Measurements from ENCODE around the gene FKBP2. TPM values are rescaled to one million over a fixed set of nuclear protein-coding genes. Genes with fewer than 3 reads are reported as not detected.
A peak's percentile ranks its signal among the peaks of the same experiment; 100 is the strongest.

FKBP2 gene
- total and polyA plus RNA-seq, 8 donors: 37.8 to 344 (median 53.3) TPM

GRCh38 chr11:64266339-64266738 lies 25.4 kb downstream of the FKBP2 start:
- intact Hi-C loops (cut with DNase I): no loop called here
- Histone ChIP-seq H3K9me3 (no peaks in the 10 kb centered on the region), H3K4me3 (no peak overlapping the region), H3K4me1 (peaks cover 0 to 12% (median 5%) of the 10 kb centered on the region in 3 donors), H3K27me3 (no peaks in the 10 kb centered on the region), H3K27ac (no peak overlapping the region), H3K36me3 (no peaks in the 10 kb centered on the region)
- no peak for ATAC-seq
- 86% methylated on average over 15 of the region's 15 CpGs for WGBS, 2 donors
- DNase-seq: peak in 3 of 6 donors; percentile 55 to 74 (median 64)
- FAIRE-seq: no peak
- TF ChIP-seq, protein P1, sequence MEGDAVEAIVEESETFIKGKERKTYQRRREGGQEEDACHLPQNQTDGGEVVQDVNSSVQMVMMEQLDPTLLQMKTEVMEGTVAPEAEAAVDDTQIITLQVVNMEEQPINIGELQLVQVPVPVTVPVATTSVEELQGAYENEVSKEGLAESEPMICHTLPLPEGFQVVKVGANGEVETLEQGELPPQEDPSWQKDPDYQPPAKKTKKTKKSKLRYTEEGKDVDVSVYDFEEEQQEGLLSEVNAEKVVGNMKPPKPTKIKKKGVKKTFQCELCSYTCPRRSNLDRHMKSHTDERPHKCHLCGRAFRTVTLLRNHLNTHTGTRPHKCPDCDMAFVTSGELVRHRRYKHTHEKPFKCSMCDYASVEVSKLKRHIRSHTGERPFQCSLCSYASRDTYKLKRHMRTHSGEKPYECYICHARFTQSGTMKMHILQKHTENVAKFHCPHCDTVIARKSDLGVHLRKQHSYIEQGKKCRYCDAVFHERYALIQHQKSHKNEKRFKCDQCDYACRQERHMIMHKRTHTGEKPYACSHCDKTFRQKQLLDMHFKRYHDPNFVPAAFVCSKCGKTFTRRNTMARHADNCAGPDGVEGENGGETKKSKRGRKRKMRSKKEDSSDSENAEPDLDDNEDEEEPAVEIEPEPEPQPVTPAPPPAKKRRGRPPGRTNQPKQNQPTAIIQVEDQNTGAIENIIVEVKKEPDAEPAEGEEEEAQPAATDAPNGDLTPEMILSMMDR (IDR thresholded peaks at IDR 0.05): no peak

DNA sequence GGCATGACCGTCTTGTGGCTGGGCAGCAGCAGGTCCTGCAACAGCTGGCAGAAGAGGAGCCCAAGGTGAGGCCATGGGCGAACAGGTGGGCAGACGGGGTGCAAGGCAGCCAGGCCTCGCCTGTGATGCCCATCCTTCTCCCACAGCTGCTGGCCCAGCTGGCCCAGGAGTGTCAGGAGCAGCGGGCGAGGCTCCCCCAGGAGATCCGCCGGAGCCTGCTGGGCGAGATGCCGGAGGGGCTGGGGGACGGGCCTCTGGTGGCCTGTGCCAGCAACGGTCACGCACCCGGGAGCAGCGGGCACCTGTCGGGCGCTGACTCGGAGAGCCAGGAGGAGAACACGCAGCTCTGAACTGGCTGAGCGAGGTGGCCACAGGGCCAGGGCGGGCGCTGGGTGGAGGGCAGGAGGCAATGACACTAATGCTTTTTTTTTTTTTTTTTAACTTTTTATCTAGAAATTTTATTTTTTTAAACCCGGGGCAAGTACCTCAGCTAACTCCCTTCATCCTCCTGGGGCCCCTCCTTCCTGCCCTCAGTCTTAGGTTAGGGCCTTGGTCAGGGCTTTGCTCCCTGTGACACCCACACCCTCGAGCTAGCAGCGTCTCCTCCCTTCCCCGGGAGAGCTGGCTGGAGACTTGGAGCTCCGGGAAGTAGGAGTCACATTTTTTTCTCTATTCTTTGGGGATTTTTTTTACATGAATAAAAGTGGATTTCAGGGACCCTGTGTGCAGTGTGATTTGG lies 26.5 kb downstream of the FKBP2 start:
- intact Hi-C loops (cut with DNase I): no loop called here
- Histone ChIP-seq H3K27ac (peak overlapping the region in 3 of 4 donors; percentile 95 to 96 (median 96)), H3K36me3 (no peaks in the 10 kb centered on the region), H3K4me1 (peaks cover 0 to 12% (median 5%) of the 10 kb centered on the region in 3 donors), H3K4me3 (no peak overlapping the region), H3K9me3 (no peaks in the 10 kb centered on the region), H3K27me3 (no peaks in the 10 kb centered on the region)
- FAIRE-seq: no peak
- TF ChIP-seq, protein P1 (IDR thresholded peaks at IDR 0.05): no peak
- WGBS, 2 donors: 88 to 90% methylated on average over 27 of the region's 27 CpGs
- no peak for ATAC-seq
- DNase-seq: peak in 3 of 6 donors; percentile 64 to 82 (median 65)

DNA sequence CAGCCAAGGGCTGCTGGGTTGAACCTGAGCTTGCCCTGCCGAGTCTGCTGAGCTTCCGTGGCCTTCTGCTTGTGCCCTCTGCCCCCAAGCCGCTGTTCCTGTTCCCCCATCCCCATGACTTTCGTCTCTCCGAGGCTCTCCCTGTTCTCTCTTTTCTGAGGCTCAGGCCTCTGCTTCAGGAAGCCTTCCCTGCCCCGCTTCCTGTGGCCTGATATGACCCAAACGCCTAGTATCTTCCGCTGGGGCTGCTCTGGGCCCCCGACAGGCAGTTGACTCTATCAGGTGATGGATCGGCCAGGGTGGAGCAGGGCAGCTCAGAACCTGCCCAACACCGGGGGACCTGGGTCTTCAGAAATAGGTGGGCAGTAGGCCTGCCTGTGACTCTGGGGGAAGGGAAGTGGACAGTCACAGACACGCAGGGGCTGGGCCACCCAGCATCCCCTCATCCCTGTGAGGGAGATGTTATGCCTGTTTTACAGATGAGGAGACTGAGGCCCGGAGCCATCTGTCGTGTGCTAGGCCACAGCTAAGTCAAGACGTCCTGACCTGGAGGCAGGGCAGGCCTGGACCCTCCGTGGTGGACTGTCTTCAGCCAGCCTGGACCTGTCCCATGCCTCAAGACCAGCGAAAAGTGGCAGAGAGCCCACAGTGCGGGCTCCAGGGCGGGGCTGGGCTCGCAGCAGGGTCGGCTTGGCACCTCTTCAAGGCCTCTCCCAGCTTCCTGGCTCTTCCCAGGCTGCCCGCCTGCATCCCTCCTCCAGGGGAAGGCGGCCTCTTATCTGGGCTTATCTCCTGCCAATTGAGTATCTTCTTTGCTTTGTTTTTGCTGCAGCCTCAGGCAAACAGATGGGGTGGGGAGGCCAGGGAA lies 27.4 kb downstream of the FKBP2 start:
- Histone ChIP-seq H3K27me3 (no peaks in the 10 kb centered on the region), H3K4me3 (peak overlapping the region in 3 of 4 donors; percentile 43 to 73 (median 63)), H3K9me3 (no peaks in the 10 kb centered on the region), H3K4me1 (peaks cover 0 to 14% (median 10%) of the 10 kb centered on the region in 3 donors), H3K36me3 (no peaks in the 10 kb centered on the region), H3K27ac (peak overlapping the region; percentile 87 to 96 (median 96))
- FAIRE-seq (no peak), DNase-seq (peak; percentile 72 to 88 (median 76)), ATAC-seq (peak in 1 of 4 donors; percentile 1)
- 44 to 47% methylated on average over 23 of the region's 23 CpGs for WGBS, 2 donors
- intact Hi-C loops (cut with DNase I): no loop called here
- TF ChIP-seq, protein P1 (IDR thresholded peaks at IDR 0.05): no peak

- TF ChIP-seq, protein P1 (IDR thresholded peaks at IDR 0.05): no peak
- FAIRE-seq: no peak
- no peaks in the 10 kb centered on the region for H3K9me3 ChIP-seq
- 1% methylated on average over 34 of the region's 34 CpGs for WGBS, 2 donors
- peak in 5 of 6 donors; percentile 64 to 88 (median 79) for DNase-seq
- peaks cover 0 to 14% (median 10%) of the 10 kb centered on the region in 3 donors for H3K4me1 ChIP-seq
- H3K27me3 ChIP-seq: no peaks in the 10 kb centered on the region
- no peaks in the 10 kb centered on the region for H3K36me3 ChIP-seq
- intact Hi-C loops (cut with DNase I): no loop called here
- ATAC-seq: peak; percentile 6 to 17 (median 13)
- peak overlapping the region; percentile 87 to 96 (median 96) for H3K27ac ChIP-seq
- peak overlapping the region; percentile 43 to 73 (median 60) for H3K4me3 ChIP-seq
These were observed 28.1 kb downstream of the FKBP2 start for GRCh38 chr11:64268893-64269539.

All from pancreas (tissue), 10 donors.